ENCODE measurements around the gene C1GALT1. TPM values are rescaled to one million over a fixed set of nuclear protein-coding genes. Genes with fewer than 3 reads are reported as not detected.
A peak's percentile ranks its signal among the peaks of the same experiment; 100 is the strongest.

Gene C1GALT1
- total RNA-seq, 1 experiment from 2014 or later: 54.2 TPM

GRCh38 chr7:7265081-7266075 is 83.0 kb downstream of the C1GALT1 start:
- ChIA-PET POLR2A (ENCODE audit: unreplicated experiment) (interaction anchor here (0.6 kb wide), 1 partner anchor 10 kb away, joined by 4 read pairs; no protein-coding TSS in a partner anchor), CTCF (no interaction called here)
- Histone ChIP-seq H3K4me2 (no peak overlapping the region), H3K4me3 (no peak overlapping the region), H3K4me1 (replicated peaks; ENCODE audit: insufficient read depth) (peaks cover 10% of the 10 kb centered on the region), H3K9me3 (ENCODE audit: insufficient read depth, low read depth) (peaks cover 11% of the 10 kb centered on the region; the same call in 1 of the 2 replicates), H4K20me1 (ENCODE audit: insufficient read depth) (no peaks in the 10 kb centered on the region), H3K9me2 (ENCODE audit: insufficient read depth) (no peaks in the 10 kb centered on the region), H3K27ac (no peak overlapping the region), H3K36me3 (ENCODE audit: low read depth) (no peaks in the 10 kb centered on the region), H3F3A (ENCODE audit: insufficient read depth, low read depth) (no peaks in the 10 kb centered on the region), H3K27me3 (ENCODE audit: insufficient read depth, low read depth) (no peaks in the 10 kb centered on the region), H2AFZ (no peak overlapping the region), H3K79me2 (ENCODE audit: low read depth) (no peaks in the 10 kb centered on the region)
- no peak for DNase-seq
- intact Hi-C loops (cut with micrococcal nuclease; ENCODE audit: unreplicated experiment): loop anchor here (10.0 kb wide), 3 partner anchors 149 to 279 kb away; no protein-coding TSS in a partner anchor
- no TSS peak for BruUV-seq (replicated peaks)
- TF ChIP-seq EZH2 (IDR thresholded peaks at IDR 0.05; ENCODE audit: low read depth) (no peak), CTCF (conservative IDR thresholded peaks at IDR 0.05) (no peak)

- no peaks in the 10 kb centered on the region for H4K20me1 ChIP-seq (ENCODE audit: insufficient read depth)
- no peak for TF ChIP-seq CTCF (conservative IDR thresholded peaks at IDR 0.05)
- CTCF ChIA-PET: no interaction called here
Observed at GRCh38 chr7:7266257-7266881, 84.0 kb downstream of the C1GALT1 start.

GRCh38 chr7:7271094-7271874 is 88.9 kb downstream of the C1GALT1 start:
- no peak overlapping the region for H2AFZ ChIP-seq
- ChIA-PET POLR2A (ENCODE audit: unreplicated experiment) (interaction anchor here (0.7 kb wide), 1 partner anchor 22 kb away, joined by 4 read pairs; no protein-coding TSS in a partner anchor), CTCF (no interaction called here)
- BruUV-seq (replicated peaks): no TSS peak
- H3F3A ChIP-seq (ENCODE audit: insufficient read depth, low read depth): no peaks in the 10 kb centered on the region
- peaks cover 6% of the 10 kb centered on the region for H3K4me1 ChIP-seq (replicated peaks; ENCODE audit: insufficient read depth)
- peak overlapping the region; percentile 30; the same call in 1 of the 2 replicates for H3K27ac ChIP-seq
- intact Hi-C loops (cut with micrococcal nuclease; ENCODE audit: unreplicated experiment): no loop called here
- no peaks in the 10 kb centered on the region for H3K9me2 ChIP-seq (ENCODE audit: insufficient read depth)
- H4K20me1 ChIP-seq (ENCODE audit: insufficient read depth): no peaks in the 10 kb centered on the region
- no peaks in the 10 kb centered on the region for H3K27me3 ChIP-seq (ENCODE audit: insufficient read depth, low read depth)
- TF ChIP-seq EZH2 (IDR thresholded peaks at IDR 0.05; ENCODE audit: low read depth) (no peak), CTCF (conservative IDR thresholded peaks at IDR 0.05) (no peak)
- DNase-seq: no peak
- H3K36me3 ChIP-seq (ENCODE audit: low read depth): no peaks in the 10 kb centered on the region
- no peaks in the 10 kb centered on the region for H3K79me2 ChIP-seq (ENCODE audit: low read depth)
- H3K4me2 ChIP-seq: no peak overlapping the region
- H3K4me3 ChIP-seq: no peak overlapping the region
- no peaks in the 10 kb centered on the region; the same call in 1 of the 2 replicates for H3K9me3 ChIP-seq (ENCODE audit: insufficient read depth, low read depth)

More at GRCh38 chr7:7266257-7266881, 84.0 kb downstream of the C1GALT1 start:
- no peak overlapping the region for H3K4me2 ChIP-seq
- no TSS peak for BruUV-seq (replicated peaks)
- peaks cover 10% of the 10 kb centered on the region for H3K4me1 ChIP-seq (replicated peaks; ENCODE audit: insufficient read depth)
- H2AFZ ChIP-seq: no peak overlapping the region
- H3K27ac ChIP-seq: no peak overlapping the region
- peak in 1 of 2 experiments; percentile 25 for DNase-seq
- intact Hi-C loops (cut with micrococcal nuclease; ENCODE audit: unreplicated experiment): loop anchor here (10.0 kb wide), 3 partner anchors 148 to 278 kb away; no protein-coding TSS in a partner anchor
- POLR2A ChIA-PET (ENCODE audit: unreplicated experiment): no interaction called here
- no peak overlapping the region for H3K4me3 ChIP-seq
- H3K27me3 ChIP-seq (ENCODE audit: insufficient read depth, low read depth): no peaks in the 10 kb centered on the region
- H3K79me2 ChIP-seq (ENCODE audit: low read depth): no peaks in the 10 kb centered on the region
- peaks cover 11% of the 10 kb centered on the region; the same call in 1 of the 2 replicates for H3K9me3 ChIP-seq (ENCODE audit: insufficient read depth, low read depth)
- no peaks in the 10 kb centered on the region for H3K36me3 ChIP-seq (ENCODE audit: low read depth)
- no peaks in the 10 kb centered on the region for H3F3A ChIP-seq (ENCODE audit: insufficient read depth, low read depth)
- H3K9me2 ChIP-seq (ENCODE audit: insufficient read depth): no peaks in the 10 kb centered on the region
